HepG2 (cell line): ENCODE measurements around the gene PTPRM. TPM values are rescaled to one million over a fixed set of nuclear protein-coding genes. Genes with fewer than 3 reads are reported as not detected.
A peak's percentile ranks its signal among the peaks of the same experiment; 100 is the strongest.

Experiments used
- ATAC-seq: fragments of 200-7000 bp; cut with Tn5 transposase; 3 replicates; pipeline ENCODE4 v1.9.1; 2020; ENCODE audit warnings: mild to moderate bottlenecking, moderate library complexity
- BruUV-seq: library from RNA; stranded (reverse); fragments of 400-500 nt; replicated peaks from 2 replicates; lab custom pipeline; 2021; lab: Mats Ljungman, UMichigan
- CTCF ChIA-PET: fragments of 300-600 bp; formaldehyde crosslinking; extraction: SDS; loops from one replicate; lab custom pipeline; 2021; ENCODE audit warnings: low total read pairs, inconsistent platforms, low intra/inter-chr PET ratio; lab: Yijun Ruan, JAX
- POLR2A ChIA-PET: fragments of 350-600 bp; sonication (Branson Sonifier 250); formaldehyde crosslinking; loops from one replicate; lab custom pipeline; 2020; ENCODE audit warnings: antibody characterized with exemption, inconsistent platforms; lab: Yijun Ruan, JAX
- DNase-seq: peaks from one replicate; pipeline ENCODE4 v3.0.0-alpha.2; 2015; ENCODE audit warnings: low spot score
- FAIRE-seq: peaks from 3 replicates; lab custom pipeline; 2011; peaks lifted over from hg19 to GRCh38; lab: Jason Lieb, UNC
- H2AFZ ChIP-seq: one replicate; pipeline ENCODE4 v1.6.1; 2011; ENCODE audit warnings: low read length, inconsistent platforms
- H3K27ac ChIP-seq: fragments of 300-600 bp; 3 replicates; pipeline ENCODE4 v1.8.0; 2011; ENCODE audit warnings: mixed run types, mild to moderate bottlenecking, mixed read lengths, low read length, inconsistent platforms; ENCODE audit not compliant: insufficient read depth; ENCODE audit errors: extremely low read length
- H3K27me3 ChIP-seq, 2 experiments: fragments of 200-600 bp in 1 of 2; 2 replicates in 1 of 2; 3 replicates in 1 of 2; pipeline versions ENCODE4 v1.6.0 to v1.8.0; 2011; ENCODE audit warnings: low read length in 2 of 2, mild to moderate bottlenecking in 2 of 2, moderate library complexity in 2 of 2, inconsistent platforms in 1 of 2; ENCODE audit not compliant: insufficient read depth in 2 of 2, control insufficient read depth in 1 of 2
- H3K36me3 ChIP-seq, 2 experiments: fragments of 200-600 bp in 1 of 2; replicated peaks in 1 of 2; 2 replicates in 1 of 2; 3 replicates in 1 of 2; pipeline versions ENCODE4 v1.5.1 to v1.8.0; 2011; ENCODE audit warnings: low read length in 2 of 2, inconsistent platforms in 1 of 2; ENCODE audit not compliant: insufficient read depth in 2 of 2, control insufficient read depth in 1 of 2
- H3K4me1 ChIP-seq: 2 replicates; pipeline ENCODE4 v1.5.1; 2012; ENCODE audit warnings: low read length, inconsistent platforms; ENCODE audit not compliant: insufficient read depth
- H3K4me2 ChIP-seq: 2 replicates; pipeline ENCODE4 v1.6.0; 2011; ENCODE audit warnings: low read depth, low read length, inconsistent platforms
- H3K4me3 ChIP-seq, 3 experiments: fragments of 200-600 bp in 1 of 3; sonication (generic), shearing (Covaris generic) in 1 of 3; replicated peaks in 1 of 3; 2 replicates each; pipeline ENCODE4 v1.5.1; 2011 to 2016; ENCODE audit warnings: low read length in 3 of 3, inconsistent platforms in 2 of 3, low read depth in 2 of 3, mild to moderate bottlenecking in 2 of 3, control low read depth in 1 of 3, mixed read lengths in 1 of 3; ENCODE audit not compliant: insufficient read depth in 1 of 3
- H3K79me2 ChIP-seq: one replicate; pipeline ENCODE4 v1.6.1; 2011; ENCODE audit warnings: low read length, inconsistent platforms; ENCODE audit not compliant: insufficient read depth
- H3K9ac ChIP-seq: 2 replicates; pipeline ENCODE4 v1.6.0; 2011; ENCODE audit warnings: mild to moderate bottlenecking, low read depth, low read length, inconsistent platforms; ENCODE audit not compliant: insufficient read depth
- H3K9me3 ChIP-seq: 2 replicates; pipeline ENCODE4 v1.5.1; 2012; ENCODE audit warnings: mild to moderate bottlenecking, low read length
- H4K20me1 ChIP-seq: 2 replicates; pipeline ENCODE4 v1.6.0; 2011; ENCODE audit warnings: inconsistent platforms, mild to moderate bottlenecking, low read length, moderate library complexity; ENCODE audit not compliant: insufficient read depth
- ARID5B ChIP-seq: IDR thresholded peaks from 2 replicates; pipeline ENCODE4 v1.4.0; 2020; ENCODE audit warnings: mild to moderate bottlenecking, missing genetic modification reagents
- FOSL2 ChIP-seq: sonication (generic); formaldehyde crosslinking; IDR thresholded peaks from 2 replicates; pipeline ENCODE4 v1.4.0; 2020; ENCODE audit warnings: missing genetic modification reagents
- SOX13 ChIP-seq, 3 experiments: fragments of 450-650 bp in 1 of 3; sonication (generic) in 1 of 3; formaldehyde crosslinking in 1 of 3; IDR thresholded peaks in 2 of 3; conservative IDR thresholded peaks in 1 of 3; 2 replicates each; pipeline versions ENCODE4 v1.5.0 to v1.6.1; 2016 to 2020; ENCODE audit warnings: antibody characterized with exemption in 1 of 3, mild to moderate bottlenecking in 1 of 3, missing compliant biosample characterization in 1 of 3, missing genetic modification reagents in 1 of 3, moderate library complexity in 1 of 3
- TEAD3 ChIP-seq: optimal IDR thresholded peaks from 2 replicates; pipeline ENCODE3; 2016; ENCODE audit warnings: borderline replicate concordance
- ZBTB20 ChIP-seq: sonication (generic); formaldehyde crosslinking; IDR thresholded peaks from 2 replicates; pipeline ENCODE4 v1.8.1; 2023; ENCODE audit warnings: missing genetic modification reagents, low read depth, mild to moderate bottlenecking, borderline replicate concordance
- WGBS: methylation state at CpG from one replicate; pipeline ENCODE4 v1.1.6; 2017; ENCODE audit warnings: low lambda C conversion rate; 5-methylcytosine and 5-hydroxymethylcytosine counted together
- in situ Hi-C: cut with HindIII; loops from 2 replicates; pipeline ENCODE4 v1.10.0; 2017; ENCODE audit warnings: low pct_unique_long_range_greater_than_20kb; ENCODE audit not compliant: extremely low pct_ligation_motif_present
- intact Hi-C: fragments of 100-400 bp; cut with micrococcal nuclease; formaldehyde crosslinking; loops from one replicate; pipeline ENCODE4 v1.10.0; 2022; ENCODE audit not compliant: unreplicated experiment
- polyA plus RNA-seq, 8 experiments: library from polyadenylated mRNA; depleted of rRNA in 3 of 8; stranded (reverse) in 7 of 8; unstranded in 1 of 8; fragments of >200 nt; fragmentation: Illumina TruSeq in 4 of 8; extraction: Trizol in 4 of 8; gene quantifications; 2 replicates each; pipeline versions ENCODE4 v1.2.1 to v1.2.3, GENCODE V29; 2011 to 2016; ENCODE audit warnings: low read depth in 4 of 8, missing spikeins in 1 of 8, mixed read lengths in 1 of 8; ENCODE audit not compliant: insufficient read depth in 1 of 8
- total RNA-seq, 5 experiments: library from RNA; depleted of rRNA; stranded (reverse); fragments of >200 nt; fragmentation: Illumina TruSeq; extraction: Trizol; gene quantifications; 2 replicates each; pipeline ENCODE4 v1.2.3, GENCODE V29; 2016; ENCODE audit warnings: low read depth in 1 of 5
- TF ChIP-seq, protein P1 (sequence below): IDR thresholded peaks from 2 replicates; pipeline ENCODE4 v1.6.1; 2016; ENCODE audit warnings: low read depth, control low read depth

Gene PTPRM
- total and polyA plus RNA-seq, 2 of the 13 experiments (the other 11 are each of a cell fraction or from before 2014, with no cell fraction given): 12.6 to 108 TPM

- intact Hi-C loops: loop anchor here (10.0 kb wide), 1 partner anchor 348 kb away; no protein-coding TSS in a partner anchor
- in situ Hi-C loops: no loop called here
- DNase-seq: no peak
- Histone ChIP-seq H3K4me1 (peaks cover 50% of the 10 kb centered on the region), H3K9me3 (no peaks in the 10 kb centered on the region), H3K27me3 (no peaks in the 10 kb centered on the region), H3K4me2 (no peak overlapping the region), H4K20me1 (peaks cover 2% of the 10 kb centered on the region; the same call in 1 of the 2 replicates), H3K9ac (no peak overlapping the region), H3K27ac (no peak overlapping the region), H3K79me2 (peaks cover 54% of the 10 kb centered on the region), H2AFZ (peak overlapping the region; percentile 23), H3K36me3 (no peaks in the 10 kb centered on the region), H3K4me3 (no peak overlapping the region)
- TF ChIP-seq ZBTB20 (CRISPR knock-in tag): no peak
- POLR2A ChIA-PET: interaction anchor here (2.4 kb wide), 1 partner anchor 50 kb away, joined by 9 read pairs; no protein-coding TSS in a partner anchor
- no TSS peak for BruUV-seq
- ATAC-seq: no peak
- FAIRE-seq: no peak
- CTCF ChIA-PET: no interaction called here
Measured at GRCh38 chr18:7576685-7577084, 9.6 kb downstream of the PTPRM start.

GRCh38 chr18:7577706-7578105 lies 10.6 kb downstream of the PTPRM start:
- no peak for FAIRE-seq

More at GRCh38 chr18:7577706-7578105, 10.6 kb downstream of the PTPRM start:
- Histone ChIP-seq H3K27ac (no peak overlapping the region), H4K20me1 (peaks cover 2% of the 10 kb centered on the region; the same call in 1 of the 2 replicates), H3K79me2 (peaks cover 52% of the 10 kb centered on the region), H3K9me3 (no peaks in the 10 kb centered on the region), H3K4me1 (peaks cover 46% of the 10 kb centered on the region), H3K27me3 (no peaks in the 10 kb centered on the region), H2AFZ (no peak overlapping the region), H3K4me3 (no peak overlapping the region), H3K4me2 (no peak overlapping the region), H3K9ac (no peak overlapping the region), H3K36me3 (0 out of 5 replicates have a peak, but pooled peaks cover 0 to 4% of the 10 kb centered on the region in 2 experiments)
- ChIA-PET POLR2A (interaction anchor here (1.8 kb wide), 1 partner anchor 177 kb away, joined by 4 read pairs; no protein-coding TSS in a partner anchor), CTCF (no interaction called here)
- ATAC-seq (peak; percentile 51), DNase-seq (peak; percentile 66)
- 41% methylated on average over 1 of the region's 1 CpG for WGBS
- intact Hi-C loops (loop anchor here (10.0 kb wide), 1 partner anchor 347 kb away; no protein-coding TSS in a partner anchor), in situ Hi-C loops (no loop called here)
- TF ChIP-seq TEAD3 (CRISPR knock-in tag) (peak; percentile 89), SOX13 (IDR thresholded peaks at IDR 0.05) (no peak), SOX13 (CRISPR knock-in tag; conservative IDR thresholded peaks at IDR 0.05 in 1 of 2, IDR thresholded peaks at IDR 0.05 in 1 of 2) (peak in 1 of 2 experiments; percentile 12; a peak in 1 of 4 replicates), ARID5B (CRISPR knock-in tag) (no peak), FOSL2 (CRISPR knock-in tag) (peak; percentile 68)
- TF ChIP-seq, protein P1, sequence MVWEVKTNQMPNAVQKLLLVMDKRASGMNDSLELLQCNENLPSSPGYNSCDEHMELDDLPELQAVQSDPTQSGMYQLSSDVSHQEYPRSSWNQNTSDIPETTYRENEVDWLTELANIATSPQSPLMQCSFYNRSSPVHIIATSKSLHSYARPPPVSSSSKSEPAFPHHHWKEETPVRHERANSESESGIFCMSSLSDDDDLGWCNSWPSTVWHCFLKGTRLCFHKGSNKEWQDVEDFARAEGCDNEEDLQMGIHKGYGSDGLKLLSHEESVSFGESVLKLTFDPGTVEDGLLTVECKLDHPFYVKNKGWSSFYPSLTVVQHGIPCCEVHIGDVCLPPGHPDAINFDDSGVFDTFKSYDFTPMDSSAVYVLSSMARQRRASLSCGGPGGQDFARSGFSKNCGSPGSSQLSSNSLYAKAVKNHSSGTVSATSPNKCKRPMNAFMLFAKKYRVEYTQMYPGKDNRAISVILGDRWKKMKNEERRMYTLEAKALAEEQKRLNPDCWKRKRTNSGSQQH (CRISPR knock-in tag): no peak
- no TSS peak for BruUV-seq
